ENCODE measurements around the gene GRIK4. TPM values are rescaled to one million over a fixed set of nuclear protein-coding genes. Genes with fewer than 3 reads are reported as not detected.

GRIK4 gene
- total RNA-seq, 4 donors from 2014 or later = 0.57 to 0.85 TPM; not detected in 2

DNA sequence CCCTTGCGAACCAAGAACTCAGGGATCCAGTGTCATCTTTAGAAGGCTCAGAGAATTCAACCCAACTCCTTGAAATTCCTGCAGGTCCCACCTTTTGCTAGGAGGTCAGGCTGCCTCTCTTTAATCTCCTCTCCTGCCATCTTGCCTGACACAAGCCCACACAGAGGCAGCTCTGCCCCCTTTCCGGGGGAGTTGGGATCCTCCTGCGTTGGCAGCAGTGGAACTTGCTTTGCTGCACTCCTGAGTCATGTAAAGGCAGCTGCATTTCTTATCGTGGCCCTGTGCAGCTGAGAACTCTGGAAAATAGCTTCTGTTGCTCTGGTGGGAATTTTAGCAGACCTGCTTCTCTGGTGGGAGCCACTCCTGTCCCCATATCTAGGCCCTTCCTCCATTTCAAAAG lies 370.0 kb downstream of the GRIK4 start:
- no peak for TF ChIP-seq CTCF (IDR thresholded peaks at IDR 0.05; ENCODE audit: low read depth)

DNA sequence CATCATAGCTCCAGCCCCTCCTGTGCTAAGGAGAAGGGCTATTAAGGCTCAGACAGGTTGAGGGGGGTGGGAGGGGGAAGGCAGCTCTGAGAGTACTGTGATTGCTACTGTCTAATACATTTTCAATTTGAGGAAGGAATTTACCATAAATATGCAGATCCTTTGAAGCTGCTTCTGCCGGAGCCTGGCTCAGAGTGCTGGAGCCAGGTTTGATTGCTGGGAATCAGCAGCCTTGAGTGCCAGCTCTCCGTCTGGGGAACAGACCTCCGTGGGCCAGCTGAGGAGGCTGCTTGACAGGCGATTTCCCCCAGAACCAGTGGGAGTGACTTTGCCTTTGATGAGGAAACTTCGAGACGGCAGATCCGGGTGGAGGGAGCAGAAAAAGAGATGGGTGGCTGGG lies 370.6 kb downstream of the GRIK4 start:
- TF ChIP-seq CTCF (IDR thresholded peaks at IDR 0.05; ENCODE audit: low read depth) = no peak

- TF ChIP-seq CTCF (IDR thresholded peaks at IDR 0.05; ENCODE audit: low read depth) = no peak
Observed at GRCh38 chr11:120883404-120884080, 372.0 kb downstream of the GRIK4 start.

- TF ChIP-seq CTCF (IDR thresholded peaks at IDR 0.05; ENCODE audit: low read depth) = no peak
Observed at GRCh38 chr11:120884154-120885020, 372.8 kb downstream of the GRIK4 start.

DNA sequence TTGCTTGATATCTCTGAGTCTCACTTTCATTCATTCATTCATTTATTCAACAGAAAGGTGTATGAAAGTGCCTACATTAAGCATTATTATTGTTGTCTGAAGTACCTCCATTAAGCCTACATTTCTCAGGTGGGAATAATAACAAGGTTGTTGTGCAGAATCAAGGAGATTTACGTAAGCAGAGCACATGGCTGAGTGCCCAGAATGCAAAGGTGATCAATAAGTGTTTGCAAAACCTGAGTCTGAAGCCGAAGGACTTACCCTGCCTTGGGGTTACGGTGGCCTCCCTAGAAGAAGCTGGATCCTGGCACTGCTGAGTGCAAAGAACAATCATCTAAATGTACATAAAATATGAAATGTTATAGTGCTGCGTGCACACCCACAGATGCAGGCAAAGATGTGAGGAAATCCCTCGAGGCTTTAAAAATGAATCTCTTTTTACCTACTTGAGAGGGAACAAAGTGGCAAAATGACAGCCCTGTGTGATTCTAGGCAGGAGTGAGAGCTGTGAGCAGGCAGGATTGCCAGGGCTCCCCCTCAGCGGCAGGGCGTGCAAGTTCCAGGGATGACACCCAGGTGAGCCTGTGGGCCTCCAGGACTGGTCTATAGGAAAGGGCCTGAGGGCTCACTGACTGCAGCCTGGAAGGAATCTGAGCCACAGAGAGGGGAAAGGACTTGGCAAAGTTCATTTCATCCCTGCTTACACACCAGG lies 379.2 kb downstream of the GRIK4 start:
- TF ChIP-seq CTCF (IDR thresholded peaks at IDR 0.05; ENCODE audit: low read depth) = no peak

DNA sequence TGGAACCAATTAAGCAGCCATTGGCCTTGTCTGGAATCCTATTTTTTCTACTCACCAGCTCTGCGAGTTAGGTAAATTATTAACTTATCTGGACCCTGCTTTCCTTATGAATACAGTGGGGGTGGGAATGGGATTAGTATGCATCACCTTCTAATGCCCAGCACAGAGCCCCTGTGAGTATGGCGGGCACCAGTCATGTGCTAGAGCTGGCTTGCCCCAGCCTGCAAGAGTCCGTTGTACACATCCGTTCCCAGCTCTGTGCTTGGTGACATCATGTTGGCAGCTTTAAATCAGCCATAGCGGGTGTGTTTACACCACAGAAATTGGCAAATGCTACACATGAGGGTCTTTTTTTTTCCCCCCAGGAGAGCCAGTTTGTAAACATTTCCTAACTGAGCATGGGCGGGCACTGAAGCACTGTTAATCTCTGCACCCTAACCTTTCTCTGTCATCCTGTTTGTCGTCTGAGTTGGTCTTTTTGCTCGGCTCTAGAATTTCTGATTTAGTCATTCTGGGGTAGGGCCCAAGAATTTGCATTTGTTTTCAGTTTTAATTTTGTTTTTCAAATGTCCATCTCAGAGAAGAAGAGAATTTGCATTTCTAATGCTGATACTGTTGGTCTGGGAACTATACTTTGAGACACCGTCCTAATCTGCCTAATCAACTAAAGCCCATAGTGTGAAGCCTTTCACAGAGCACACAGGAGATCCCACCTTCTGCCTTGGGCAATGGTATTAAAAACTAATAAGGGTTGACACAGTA lies 382.1 kb downstream of the GRIK4 start:
- no peak for TF ChIP-seq CTCF (IDR thresholded peaks at IDR 0.05; ENCODE audit: low read depth)
